ENCODE results near the gene THSD7B. TPM values are rescaled to one million over a fixed set of nuclear protein-coding genes. Genes with fewer than 3 reads are reported as not detected.

Gene THSD7B
- total RNA-seq, 4 donors from 2014 or later, result 0.27 TPM; not detected in 3

DNA sequence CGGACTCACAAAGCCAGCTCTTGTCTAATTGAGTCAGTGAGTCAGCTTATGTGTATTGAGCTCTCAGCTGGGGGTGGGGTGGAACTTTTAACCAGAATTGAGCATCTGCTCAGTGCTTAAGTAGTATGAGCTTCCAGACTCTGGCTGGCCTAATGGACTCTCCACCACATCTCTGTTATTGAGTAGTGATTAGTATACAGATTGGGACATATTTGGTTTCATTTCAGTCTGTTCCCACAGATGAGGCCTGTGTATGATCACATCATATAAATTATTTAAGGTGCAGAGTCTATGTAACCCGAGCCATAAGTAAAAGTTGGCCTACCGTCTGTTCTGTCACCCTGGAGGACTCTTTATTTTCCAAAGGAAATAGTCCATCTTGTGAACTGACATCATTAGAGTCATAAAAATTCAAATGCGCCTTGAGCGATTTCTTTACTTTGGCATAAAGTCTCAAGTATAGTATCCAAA, 152.1 kb downstream of the THSD7B start:
- no peaks in the 10 kb centered on the region for H3K4me1 ChIP-seq
- in situ Hi-C loops (cut with MboI; ENCODE audit: low pct_ligation_motif_present in 1 of 4, low pct_unique_long_range_greater_than_20kb in 1 of 4, low sequenced_read_pairs in 3 of 4) (no loop called here), intact Hi-C loops (cut with DNase I; ENCODE audit: low total_unique reads) (no loop called here)
- H3K27ac ChIP-seq, result no peak overlapping the region
- H3K36me3 ChIP-seq, result no peaks in the 10 kb centered on the region
- no peaks in the 10 kb centered on the region for H3K9me3 ChIP-seq
- TF ChIP-seq EP300 (IDR thresholded peaks at IDR 0.05; ENCODE audit: low read depth), result no peak
- TF ChIP-seq POLR2A (IDR thresholded peaks at IDR 0.05), result no peak
- no peak for TF ChIP-seq POLR2AphosphoS5 (IDR thresholded peaks at IDR 0.05)
- TF ChIP-seq, protein P1, sequence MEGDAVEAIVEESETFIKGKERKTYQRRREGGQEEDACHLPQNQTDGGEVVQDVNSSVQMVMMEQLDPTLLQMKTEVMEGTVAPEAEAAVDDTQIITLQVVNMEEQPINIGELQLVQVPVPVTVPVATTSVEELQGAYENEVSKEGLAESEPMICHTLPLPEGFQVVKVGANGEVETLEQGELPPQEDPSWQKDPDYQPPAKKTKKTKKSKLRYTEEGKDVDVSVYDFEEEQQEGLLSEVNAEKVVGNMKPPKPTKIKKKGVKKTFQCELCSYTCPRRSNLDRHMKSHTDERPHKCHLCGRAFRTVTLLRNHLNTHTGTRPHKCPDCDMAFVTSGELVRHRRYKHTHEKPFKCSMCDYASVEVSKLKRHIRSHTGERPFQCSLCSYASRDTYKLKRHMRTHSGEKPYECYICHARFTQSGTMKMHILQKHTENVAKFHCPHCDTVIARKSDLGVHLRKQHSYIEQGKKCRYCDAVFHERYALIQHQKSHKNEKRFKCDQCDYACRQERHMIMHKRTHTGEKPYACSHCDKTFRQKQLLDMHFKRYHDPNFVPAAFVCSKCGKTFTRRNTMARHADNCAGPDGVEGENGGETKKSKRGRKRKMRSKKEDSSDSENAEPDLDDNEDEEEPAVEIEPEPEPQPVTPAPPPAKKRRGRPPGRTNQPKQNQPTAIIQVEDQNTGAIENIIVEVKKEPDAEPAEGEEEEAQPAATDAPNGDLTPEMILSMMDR (IDR thresholded peaks at IDR 0.05), result no peak
- WGBS, 2 donors (ENCODE audit: low coverage in 1 of 2), result 52 to 55% methylated on average over 4 to 5 of the region's 5 CpGs
- no peak overlapping the region for H3K4me3 ChIP-seq
- H3K27me3 ChIP-seq, result no peaks in the 10 kb centered on the region
- DNase-seq, result no peak

DNA sequence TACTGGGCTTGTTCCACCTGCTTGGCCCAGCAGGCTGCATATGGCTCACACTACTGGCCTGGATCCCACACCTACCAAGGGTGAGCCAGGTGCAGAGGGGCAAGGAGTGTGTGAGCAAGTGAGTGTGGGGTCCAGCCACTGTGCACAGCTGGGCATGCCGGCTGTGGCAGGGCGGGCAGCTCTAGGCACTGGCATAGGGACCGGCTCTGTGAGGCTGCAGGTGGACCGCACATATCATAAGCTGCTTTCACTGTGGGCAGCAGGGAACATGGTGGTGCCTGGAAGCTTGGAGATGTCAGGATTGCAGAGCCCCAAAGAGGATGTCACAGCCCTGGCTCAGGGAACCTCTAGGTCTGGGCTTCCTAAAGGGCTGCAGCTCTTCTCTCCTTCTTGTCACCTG, 154.3 kb downstream of the THSD7B start:
- intact Hi-C loops (cut with DNase I; ENCODE audit: low total_unique reads) (no loop called here), in situ Hi-C loops (cut with MboI; ENCODE audit: low pct_ligation_motif_present in 1 of 4, low pct_unique_long_range_greater_than_20kb in 1 of 4, low sequenced_read_pairs in 3 of 4) (no loop called here)
- 94% methylated on average over 4 of the region's 4 CpGs; no CpG with 5 or more reads in 1 of the 2 donors for WGBS, 2 donors (ENCODE audit: low coverage in 1 of 2)
- no peaks in the 10 kb centered on the region for H3K36me3 ChIP-seq
- H3K27me3 ChIP-seq, result no peaks in the 10 kb centered on the region
- no peaks in the 10 kb centered on the region for H3K4me1 ChIP-seq
- no peak overlapping the region for H3K27ac ChIP-seq
- no peak overlapping the region for H3K4me3 ChIP-seq
- H3K9me3 ChIP-seq, result no peaks in the 10 kb centered on the region
- no peak for DNase-seq
- TF ChIP-seq POLR2AphosphoS5 (IDR thresholded peaks at IDR 0.05) (no peak), POLR2A (IDR thresholded peaks at IDR 0.05) (no peak), EP300 (IDR thresholded peaks at IDR 0.05; ENCODE audit: low read depth) (no peak)
- TF ChIP-seq, protein P1 (IDR thresholded peaks at IDR 0.05), result no peak

DNA sequence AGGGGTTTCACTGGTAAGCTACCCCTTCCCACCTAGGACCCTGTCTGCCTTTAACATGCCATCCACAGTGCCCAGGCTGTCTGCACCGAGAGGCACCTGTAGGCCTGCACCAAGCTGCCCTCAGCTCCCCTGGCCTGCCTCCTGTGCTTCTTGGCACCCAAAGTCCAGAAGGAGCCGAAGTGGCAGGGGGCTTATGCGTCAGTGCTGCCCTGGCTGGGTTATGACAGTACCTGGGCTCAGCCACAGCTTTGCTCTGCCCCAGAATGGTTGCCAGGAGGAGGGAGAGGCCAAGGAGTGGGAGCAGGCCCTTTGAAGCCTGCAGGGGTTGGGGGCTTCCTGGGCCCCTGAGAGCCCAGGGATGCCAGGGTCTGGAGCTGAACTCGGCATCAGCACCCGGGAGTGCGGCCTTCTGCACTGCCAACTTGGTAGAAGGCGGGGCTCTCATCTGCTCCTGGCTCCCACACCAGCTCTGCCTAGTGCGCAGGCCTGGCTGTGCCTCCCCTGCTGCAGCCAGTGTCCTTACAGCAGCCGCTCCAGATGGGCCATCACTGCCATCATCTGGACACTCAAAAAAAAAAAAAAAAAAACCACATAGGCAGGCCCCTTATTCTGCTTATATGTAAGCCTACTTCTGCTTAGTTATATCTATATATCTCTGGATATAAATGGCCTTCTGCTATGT, 155.4 kb downstream of the THSD7B start:
- H3K27ac ChIP-seq, result no peak overlapping the region
- H3K36me3 ChIP-seq, result no peaks in the 10 kb centered on the region
- in situ Hi-C loops (cut with MboI; ENCODE audit: low pct_ligation_motif_present in 1 of 4, low pct_unique_long_range_greater_than_20kb in 1 of 4, low sequenced_read_pairs in 3 of 4) (no loop called here), intact Hi-C loops (cut with DNase I; ENCODE audit: low total_unique reads) (no loop called here)
- H3K27me3 ChIP-seq, result no peaks in the 10 kb centered on the region
- no peak for TF ChIP-seq POLR2AphosphoS5 (IDR thresholded peaks at IDR 0.05)
- TF ChIP-seq POLR2A (IDR thresholded peaks at IDR 0.05), result no peak
- TF ChIP-seq, protein P1 (IDR thresholded peaks at IDR 0.05), result no peak
- no peak for TF ChIP-seq EP300 (IDR thresholded peaks at IDR 0.05; ENCODE audit: low read depth)
- no peaks in the 10 kb centered on the region for H3K9me3 ChIP-seq
- H3K4me1 ChIP-seq, result no peaks in the 10 kb centered on the region
- no peak overlapping the region for H3K4me3 ChIP-seq
- DNase-seq, result no peak
- WGBS, 2 donors (ENCODE audit: low coverage in 1 of 2), result 83% methylated on average over 8 of the region's 9 CpGs; no CpG with 5 or more reads in 1 of the 2 donors

DNA sequence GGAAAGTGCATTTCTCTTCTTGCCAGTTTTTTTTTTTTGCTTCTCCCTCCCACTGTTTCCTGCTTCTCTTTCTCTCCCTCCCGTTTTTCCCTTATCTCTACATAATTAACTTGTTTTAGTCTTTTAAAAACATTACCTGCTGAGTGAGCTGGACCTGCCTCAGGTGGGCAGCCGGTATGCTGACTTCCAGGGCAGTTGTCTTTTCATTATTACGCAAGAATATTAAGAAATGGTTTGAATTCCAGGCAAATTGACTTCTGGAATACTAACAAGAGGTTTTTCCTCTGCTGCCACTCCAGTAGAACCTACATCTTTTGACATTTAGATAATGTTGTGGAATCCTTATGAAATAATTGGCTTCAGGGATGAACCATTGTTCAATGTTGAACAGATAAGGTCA, 161.8 kb downstream of the THSD7B start:
- Histone ChIP-seq H3K4me3 (no peak overlapping the region), H3K27ac (no peak overlapping the region), H3K36me3 (no peaks in the 10 kb centered on the region), H3K9me3 (no peaks in the 10 kb centered on the region), H3K4me1 (no peaks in the 10 kb centered on the region), H3K27me3 (no peaks in the 10 kb centered on the region)
- DNase-seq, result no peak
- 39 to 100% methylated on average over 1 to 3 of the region's 3 CpGs for WGBS, 2 donors (ENCODE audit: low coverage in 1 of 2)
- intact Hi-C loops (cut with DNase I; ENCODE audit: low total_unique reads) (no loop called here), in situ Hi-C loops (cut with MboI; ENCODE audit: low pct_ligation_motif_present in 1 of 4, low pct_unique_long_range_greater_than_20kb in 1 of 4, low sequenced_read_pairs in 3 of 4) (no loop called here)
- TF ChIP-seq, protein P1 (IDR thresholded peaks at IDR 0.05), result no peak
- no peak for TF ChIP-seq POLR2AphosphoS5 (IDR thresholded peaks at IDR 0.05)
- no peak for TF ChIP-seq EP300 (IDR thresholded peaks at IDR 0.05; ENCODE audit: low read depth)
- TF ChIP-seq POLR2A (IDR thresholded peaks at IDR 0.05), result no peak
